IMR-90 (cell line): ENCODE results near the gene CACNB2. TPM values are rescaled to one million over a fixed set of nuclear protein-coding genes. Genes with fewer than 3 reads are reported as not detected.

Experiments
- ATAC-seq: fragments of 200-7000 bp; cut with Tn5 transposase; 2 replicates; pipeline ENCODE4 v1.9.1; 2020; ENCODE audit warnings: low read depth, mild to moderate bottlenecking, moderate library complexity
- BruUV-seq: library from RNA; stranded (reverse); fragments of 400-500 nt; replicated peaks from 2 replicates; lab custom pipeline; 2021; lab: Mats Ljungman, UMichigan
- CTCF ChIA-PET: fragments of 300-600 bp; formaldehyde crosslinking; extraction: SDS; loops from one replicate; lab custom pipeline; 2021; ENCODE audit warnings: antibody characterized with exemption; lab: Yijun Ruan, JAX
- POLR2A ChIA-PET: fragments of 300-600 bp; sonication (Branson Sonifier 250); formaldehyde crosslinking; loops from one replicate; lab custom pipeline; 2022; ENCODE audit warnings: antibody characterized with exemption; ENCODE audit not compliant: unreplicated experiment; lab: Charles Lee
- DNase-seq: peaks from one replicate; pipeline ENCODE4 v3.0.0; 2013
- H2AFZ ChIP-seq: replicated peaks from 2 replicates; pipeline ENCODE3; 2013; ENCODE audit warnings: low read length, mild to moderate bottlenecking; ENCODE audit not compliant: poor library complexity
- H2AK5ac ChIP-seq: 2 replicates; pipeline ENCODE4 v1.6.1; 2013; ENCODE audit warnings: low read depth, low read length, inconsistent platforms
- H2AK9ac ChIP-seq: replicated peaks from 2 replicates; pipeline ENCODE3; 2013; ENCODE audit warnings: mild to moderate bottlenecking, low read depth, low read length, moderate library complexity; ENCODE audit not compliant: poor library complexity
- H2BK120ac ChIP-seq: 2 replicates; pipeline ENCODE4 v1.6.1; 2013; ENCODE audit warnings: low read depth, low read length, inconsistent platforms
- H2BK15ac ChIP-seq: 3 replicates; pipeline ENCODE4 v1.6.1; 2013; ENCODE audit warnings: low read depth, low read length, inconsistent platforms
- H2BK20ac ChIP-seq: 2 replicates; pipeline ENCODE4 v1.6.1; 2013; ENCODE audit warnings: low read depth, mild to moderate bottlenecking, inconsistent platforms, low read length, moderate library complexity
- H2BK5ac ChIP-seq: 2 replicates; pipeline ENCODE4 v1.6.1; 2013; ENCODE audit warnings: mild to moderate bottlenecking, low read depth, low read length, inconsistent platforms; ENCODE audit not compliant: poor library complexity, severe bottlenecking
- H3K14ac ChIP-seq: replicated peaks from 2 replicates; pipeline ENCODE4 v1.6.1; 2013; ENCODE audit warnings: low read depth, low read length, inconsistent platforms
- H3K18ac ChIP-seq: 2 replicates; pipeline ENCODE4 v1.6.1; 2013; ENCODE audit warnings: low read depth, low read length, control low read depth
- H3K23ac ChIP-seq: 2 replicates; pipeline ENCODE4 v1.6.1; 2013; ENCODE audit warnings: low read depth, low read length, inconsistent platforms
- H3K27ac ChIP-seq: 2 replicates; pipeline ENCODE4 v1.5.1; 2013; ENCODE audit warnings: mild to moderate bottlenecking, control low read depth, low read length; ENCODE audit not compliant: insufficient read depth
- H3K27me3 ChIP-seq: 2 replicates; pipeline ENCODE4 v1.6.1; 2013; ENCODE audit warnings: low read length; ENCODE audit not compliant: control insufficient read depth, insufficient read depth
- H3K36me3 ChIP-seq: 2 replicates; pipeline ENCODE4 v1.6.1; 2013; ENCODE audit warnings: low read length, mixed read lengths; ENCODE audit not compliant: control insufficient read depth, insufficient read depth
- H3K4ac ChIP-seq: 2 replicates; pipeline ENCODE4 v1.6.1; 2013; ENCODE audit warnings: low read depth, low read length, inconsistent platforms
- H3K4me1 ChIP-seq: 2 replicates; pipeline ENCODE4 v1.6.1; 2013; ENCODE audit warnings: low read length, mixed read lengths; ENCODE audit not compliant: control insufficient read depth, insufficient read depth
- H3K4me2 ChIP-seq: 2 replicates; pipeline ENCODE4 v1.6.1; 2013; ENCODE audit warnings: low read depth, mild to moderate bottlenecking, control low read depth, low read length, moderate library complexity
- H3K4me3 ChIP-seq: 2 replicates; pipeline ENCODE4 v1.5.1; 2013; ENCODE audit warnings: low read depth, mild to moderate bottlenecking, control low read depth, low read length, moderate library complexity; ENCODE audit not compliant: insufficient read depth
- H3K56ac ChIP-seq: 2 replicates; pipeline ENCODE4 v1.6.1; 2013; ENCODE audit warnings: low read length, inconsistent platforms; ENCODE audit not compliant: insufficient read depth; ENCODE audit errors: extremely low read depth
- H3K79me1 ChIP-seq, 2 experiments: 2 replicates each; pipeline ENCODE4 v1.6.1; 2013; ENCODE audit warnings: low read length in 2 of 2, inconsistent platforms in 1 of 2, low read depth in 1 of 2
- H3K9ac ChIP-seq: 2 replicates; pipeline ENCODE4 v1.6.1; 2013; ENCODE audit warnings: low read depth, low read length, control low read depth
- H3K9me1 ChIP-seq: 2 replicates; pipeline ENCODE4 v1.6.1; 2013; ENCODE audit warnings: low read length, inconsistent platforms; ENCODE audit not compliant: insufficient read depth
- H3K9me3 ChIP-seq: 2 replicates; pipeline ENCODE4 v1.6.1; 2013; ENCODE audit warnings: low read length; ENCODE audit not compliant: control insufficient read depth, insufficient read depth
- H4K20me1 ChIP-seq: 2 replicates; pipeline ENCODE4 v1.6.1; 2013; ENCODE audit warnings: low read length, inconsistent platforms; ENCODE audit not compliant: insufficient read depth
- H4K5ac ChIP-seq: 2 replicates; pipeline ENCODE4 v1.6.1; 2013; ENCODE audit warnings: mild to moderate bottlenecking, low read depth, low read length, control low read depth
- H4K8ac ChIP-seq, 2 experiments: 2 replicates each; pipeline ENCODE4 v1.6.1; 2013; ENCODE audit warnings: low read depth in 2 of 2, low read length in 2 of 2, control low read depth in 1 of 2, inconsistent platforms in 1 of 2
- H4K91ac ChIP-seq: 2 replicates; pipeline ENCODE4 v1.6.1; 2013; ENCODE audit warnings: low read depth, low read length, inconsistent platforms; ENCODE audit not compliant: insufficient read depth
- BHLHE40 ChIP-seq: fragments of 150-350 bp; IDR thresholded peaks from 2 replicates; pipeline ENCODE4 v1.6.1; 2016; ENCODE audit warnings: mild to moderate bottlenecking, low read depth, low read length
- CEBPB ChIP-seq: IDR thresholded peaks from 2 replicates; pipeline ENCODE4 v1.6.1; 2012; ENCODE audit warnings: low read depth, low read length, improper control_type of control experiment
- CHD1 ChIP-seq: IDR thresholded peaks from 2 replicates; pipeline ENCODE4 v1.6.1; 2012; ENCODE audit warnings: low read depth, low read length, improper control_type of control experiment
- ELK1 ChIP-seq: fragments of 150-350 bp; IDR thresholded peaks from 2 replicates; pipeline ENCODE4 v1.6.1; 2016; ENCODE audit warnings: low read depth, mild to moderate bottlenecking, low read length, moderate library complexity, borderline replicate concordance
- MAFK ChIP-seq: IDR thresholded peaks from 2 replicates; pipeline ENCODE4 v1.6.1; 2012; ENCODE audit warnings: low read depth, low read length, improper control_type of control experiment
- MAZ ChIP-seq: IDR thresholded peaks from 2 replicates; pipeline ENCODE4 v1.6.1; 2012; ENCODE audit warnings: low read depth, mild to moderate bottlenecking, low read length, improper control_type of control experiment, moderate library complexity, borderline replicate concordance
- MXI1 ChIP-seq: IDR thresholded peaks from 2 replicates; pipeline ENCODE4 v1.6.1; 2012; ENCODE audit warnings: low read depth, mild to moderate bottlenecking, low read length, moderate library complexity, borderline replicate concordance
- NFE2L2 ChIP-seq: fragments of 150-350 bp; IDR thresholded peaks from 2 replicates; pipeline ENCODE4 v1.6.1; 2016; ENCODE audit warnings: low read depth, mild to moderate bottlenecking, low read length
- POLR2A ChIP-seq: IDR thresholded peaks from 2 replicates; pipeline ENCODE4 v1.6.1; 2012; ENCODE audit warnings: mild to moderate bottlenecking, low read depth, low read length
- RFX5 ChIP-seq: IDR thresholded peaks from 2 replicates; pipeline ENCODE4 v1.8.0; 2012; ENCODE audit warnings: low read depth, mild to moderate bottlenecking, low read length, moderate library complexity
- SMC3 ChIP-seq: fragments of 150-350 bp; IDR thresholded peaks from 2 replicates; pipeline ENCODE4 v1.6.1; 2016; ENCODE audit warnings: low read depth, mild to moderate bottlenecking, antibody characterized with exemption, low read length, moderate library complexity
- USF2 ChIP-seq: fragments of 150-350 bp; IDR thresholded peaks from 2 replicates; pipeline ENCODE4 v1.6.1; 2017; ENCODE audit warnings: mild to moderate bottlenecking, antibody characterized with exemption, low read length, low read depth
- WGBS, 2 experiments: methylation state at CpG; one replicate each; pipeline versions ENCODE4 v1.1.5 to v1.1.7; 2013; ENCODE audit warnings: missing lambda C conversion rate in 2 of 2; ENCODE audit not compliant: insufficient read length in 1 of 2; ENCODE audit errors: extremely low coverage in 2 of 2; 5-methylcytosine and 5-hydroxymethylcytosine counted together
- dilution Hi-C: fragments of 300-500 bp; cut with HindIII; formaldehyde crosslinking; loops from one replicate; pipeline ENCODE4 v1.14.3; 2018; ENCODE audit warnings: low sequenced_read_pairs; ENCODE audit not compliant: unreplicated experiment
- in situ Hi-C: fragments of 300-500 bp; cut with MboI; formaldehyde crosslinking; loops from 3 replicates; pipeline ENCODE4 v1.14.3; 2019; ENCODE audit warnings: low sequenced_read_pairs, inconsistent platforms, mixed read lengths
- intact Hi-C: fragments of 100-400 bp; cut with micrococcal nuclease; formaldehyde crosslinking; loops from 2 replicates; pipeline ENCODE4 v1.10.0; 2022
- polyA plus RNA-seq, 3 experiments: library from polyadenylated mRNA; depleted of rRNA; stranded (reverse); fragments of >200 nt; gene quantifications; 2 replicates each; pipeline ENCODE4 v1.2.3, GENCODE V29; 2012; ENCODE audit warnings: low replicate concordance in 1 of 3
- total RNA-seq: library from RNA; depleted of rRNA; stranded (reverse); fragments of >200 nt; gene quantifications from 2 replicates; pipeline ENCODE4 v1.2.3, GENCODE V29; 2012
- TF ChIP-seq, protein P1 (sequence below): conservative IDR thresholded peaks from 2 replicates; pipeline ENCODE4 v1.5.1; 2012; ENCODE audit warnings: mild to moderate bottlenecking, low read depth, low read length, improper control_type of control experiment

The CACNB2 gene
- total and polyA plus RNA-seq, 2 of the 4 experiments (the other 2 are of a cell fraction), result 0.36 TPM

- H2AK9ac ChIP-seq, result no peak overlapping the region
- peaks cover 13% of the 10 kb centered on the region for H3K4me1 ChIP-seq
- no peak overlapping the region for H2AFZ ChIP-seq
- no peak overlapping the region for H4K5ac ChIP-seq
- H2BK15ac ChIP-seq, result no peak overlapping the region
- H4K20me1 ChIP-seq, result peaks cover 13% of the 10 kb centered on the region
- H2BK20ac ChIP-seq, result no peak overlapping the region
- H3K27me3 ChIP-seq, result no peaks in the 10 kb centered on the region
- no peak overlapping the region for H3K9ac ChIP-seq
- ATAC-seq, result no peak
- no peak overlapping the region for H4K91ac ChIP-seq
- no peak overlapping the region for H3K23ac ChIP-seq
- H3K4me2 ChIP-seq, result no peak overlapping the region
- no peak overlapping the region for H2BK120ac ChIP-seq
- H3K18ac ChIP-seq, result no peak overlapping the region
- no CpG with 5 or more reads among the region's 7 CpGs for WGBS, 2 experiments
- no peak overlapping the region for H2AK5ac ChIP-seq
- in situ Hi-C loops (no loop called here), intact Hi-C loops (no loop called here), dilution Hi-C loops (no loop called here)
- H3K27ac ChIP-seq, result no peak overlapping the region
- H3K56ac ChIP-seq, result no peak overlapping the region
- CTCF ChIA-PET, result interaction anchor here (1.5 kb wide), 1 partner anchor 289 kb away, joined by 3 read pairs; no protein-coding TSS in a partner anchor
- no peak overlapping the region for H4K8ac ChIP-seq
- no peaks in the 10 kb centered on the region for H3K9me3 ChIP-seq
- H3K36me3 ChIP-seq, result no peaks in the 10 kb centered on the region; the same call in 1 of the 2 replicates
- peaks cover 8% of the 10 kb centered on the region for H3K9me1 ChIP-seq
- H3K79me1 ChIP-seq, result no peaks in the 10 kb centered on the region
- no peak overlapping the region for H3K4me3 ChIP-seq
- H2BK5ac ChIP-seq, result no peak overlapping the region
- TF ChIP-seq MAFK, result no peak
- no peak for TF ChIP-seq USF2
- TF ChIP-seq POLR2A, result no peak
- no peak for TF ChIP-seq NFE2L2
- no peak for TF ChIP-seq ELK1
- TF ChIP-seq CEBPB, result no peak
- no peak for TF ChIP-seq MXI1
- no peak for TF ChIP-seq CHD1
- TF ChIP-seq RFX5, result no peak
- no peak for TF ChIP-seq SMC3
- TF ChIP-seq MAZ, result no peak
- no peak for TF ChIP-seq BHLHE40
- TF ChIP-seq, protein P1, sequence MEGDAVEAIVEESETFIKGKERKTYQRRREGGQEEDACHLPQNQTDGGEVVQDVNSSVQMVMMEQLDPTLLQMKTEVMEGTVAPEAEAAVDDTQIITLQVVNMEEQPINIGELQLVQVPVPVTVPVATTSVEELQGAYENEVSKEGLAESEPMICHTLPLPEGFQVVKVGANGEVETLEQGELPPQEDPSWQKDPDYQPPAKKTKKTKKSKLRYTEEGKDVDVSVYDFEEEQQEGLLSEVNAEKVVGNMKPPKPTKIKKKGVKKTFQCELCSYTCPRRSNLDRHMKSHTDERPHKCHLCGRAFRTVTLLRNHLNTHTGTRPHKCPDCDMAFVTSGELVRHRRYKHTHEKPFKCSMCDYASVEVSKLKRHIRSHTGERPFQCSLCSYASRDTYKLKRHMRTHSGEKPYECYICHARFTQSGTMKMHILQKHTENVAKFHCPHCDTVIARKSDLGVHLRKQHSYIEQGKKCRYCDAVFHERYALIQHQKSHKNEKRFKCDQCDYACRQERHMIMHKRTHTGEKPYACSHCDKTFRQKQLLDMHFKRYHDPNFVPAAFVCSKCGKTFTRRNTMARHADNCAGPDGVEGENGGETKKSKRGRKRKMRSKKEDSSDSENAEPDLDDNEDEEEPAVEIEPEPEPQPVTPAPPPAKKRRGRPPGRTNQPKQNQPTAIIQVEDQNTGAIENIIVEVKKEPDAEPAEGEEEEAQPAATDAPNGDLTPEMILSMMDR, result no peak
- no TSS peak for BruUV-seq
- no peak for DNase-seq
- POLR2A ChIA-PET, result no interaction called here
- H3K14ac ChIP-seq, result no peak overlapping the region
- H3K4ac ChIP-seq, result no peak overlapping the region
These were observed 21.9 kb downstream of the CACNB2 start for GRCh38 chr10:18162021-18162627.
